Measurements from ENCODE around the gene LMAN1.

LMAN1 gene

GRCh38 chr18:59303006-59303405 lies 56.1 kb downstream of the LMAN1 start:
- Histone ChIP-seq H3K27ac (replicated peaks; ENCODE audit: low read length) (no peak overlapping the region), H3K4me2 (ENCODE audit: insufficient read depth, low read length, poor library complexity, severe bottlenecking) (no peak overlapping the region), H3K23ac (ENCODE audit: low read depth, low read length, poor library complexity) (no peak overlapping the region), H3K9me3 (replicated peaks in 1 of 2; ENCODE audit: control insufficient read depth in 2 of 2, insufficient read depth in 1 of 2, low read depth in 1 of 2, low read length in 2 of 2) (no peaks in the 10 kb centered on the region), H3K9ac (ENCODE audit: low read depth, low read length, poor library complexity) (no peak overlapping the region), H2AFZ (ENCODE audit: low read length) (no peak overlapping the region), H3K79me1 (ENCODE audit: low read depth, low read length) (no peaks in the 10 kb centered on the region), H2BK120ac (ENCODE audit: low read depth, low read length) (no peak overlapping the region), H3K4me3 (ENCODE audit: low read length in 2 of 2) (no peak overlapping the region), H3K4ac (ENCODE audit: low read length) (no peak overlapping the region), H4K8ac (ENCODE audit: low read depth, low read length) (no peak overlapping the region), H3K27me3 (ENCODE audit: control insufficient read depth in 3 of 3, insufficient read depth in 3 of 3, low read depth in 1 of 3, low read length in 3 of 3) (peaks cover 0 to 69% (median 0%) of the 10 kb centered on the region in 3 experiments), H2AK5ac (ENCODE audit: low read depth, low read length) (no peak overlapping the region), H3K14ac (ENCODE audit: low read length) (no peak overlapping the region), H3K36me3 (replicated peaks in 1 of 2; ENCODE audit: control insufficient read depth in 2 of 2, insufficient read depth in 2 of 2, low read length in 2 of 2) (no peaks in the 10 kb centered on the region), H2BK12ac (ENCODE audit: low read length) (no peak overlapping the region), H2BK5ac (ENCODE audit: low read length) (no peak overlapping the region), H4K91ac (ENCODE audit: low read depth, low read length, poor library complexity) (no peak overlapping the region), H2BK15ac (ENCODE audit: low read length) (no peak overlapping the region), H3K4me1 (ENCODE audit: control insufficient read depth in 2 of 2, insufficient read depth in 1 of 2, low read depth in 1 of 2, low read length in 2 of 2) (peaks cover 0 to 12% of the 10 kb centered on the region in 2 donors), H3K18ac (ENCODE audit: low read length) (no peak overlapping the region)
- no peak for DNase-seq (ENCODE audit: low spot score)
- no CpG with 5 or more reads among the region's 2 CpGs for WGBS, 2 donors (ENCODE audit: extremely low coverage in 2 of 2, insufficient read length in 2 of 2, insufficient replicate concordance in 1 of 2)

DNA sequence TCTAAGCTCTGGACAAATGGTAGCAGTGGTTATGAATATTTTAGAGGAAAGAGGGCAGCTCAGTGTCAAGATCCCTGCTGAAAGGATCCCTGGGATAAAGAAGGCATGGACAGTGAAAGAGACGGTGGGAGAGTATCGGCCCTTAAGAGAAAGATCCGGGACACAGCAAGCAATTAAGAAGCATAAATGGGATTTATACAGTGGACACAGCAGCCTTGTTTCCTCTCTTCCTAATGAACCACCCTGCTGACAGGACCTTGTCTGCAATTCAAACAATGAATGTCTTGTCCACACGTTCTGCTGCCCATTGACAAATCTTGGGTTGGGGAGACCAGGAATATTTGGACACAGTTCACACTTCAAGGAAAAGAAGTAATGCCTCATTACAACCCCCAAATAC lies 57.1 kb downstream of the LMAN1 start:
- Histone ChIP-seq H2AK5ac (ENCODE audit: low read depth, low read length) (no peak overlapping the region), H3K4me3 (ENCODE audit: low read length in 2 of 2) (no peak overlapping the region), H2BK5ac (ENCODE audit: low read length) (no peak overlapping the region), H2BK15ac (ENCODE audit: low read length) (no peak overlapping the region), H3K18ac (ENCODE audit: low read length) (no peak overlapping the region), H3K4me1 (ENCODE audit: control insufficient read depth in 2 of 2, insufficient read depth in 1 of 2, low read depth in 1 of 2, low read length in 2 of 2) (peaks cover 0 to 12% of the 10 kb centered on the region in 2 donors), H3K14ac (ENCODE audit: low read length) (no peak overlapping the region), H3K23ac (ENCODE audit: low read depth, low read length, poor library complexity) (no peak overlapping the region), H3K27me3 (ENCODE audit: control insufficient read depth in 3 of 3, insufficient read depth in 3 of 3, low read depth in 1 of 3, low read length in 3 of 3) (peaks cover 0 to 66% (median 0%) of the 10 kb centered on the region in 3 experiments), H3K4ac (ENCODE audit: low read length) (no peak overlapping the region), H3K79me1 (ENCODE audit: low read depth, low read length) (no peaks in the 10 kb centered on the region), H2AFZ (ENCODE audit: low read length) (no peak overlapping the region), H4K91ac (ENCODE audit: low read depth, low read length, poor library complexity) (no peak overlapping the region), H3K4me2 (ENCODE audit: insufficient read depth, low read length, poor library complexity, severe bottlenecking) (no peak overlapping the region), H4K8ac (ENCODE audit: low read depth, low read length) (no peak overlapping the region), H2BK120ac (ENCODE audit: low read depth, low read length) (no peak overlapping the region), H3K27ac (replicated peaks; ENCODE audit: low read length) (no peak overlapping the region), H3K9me3 (replicated peaks in 1 of 2; ENCODE audit: control insufficient read depth in 2 of 2, insufficient read depth in 1 of 2, low read depth in 1 of 2, low read length in 2 of 2) (no peaks in the 10 kb centered on the region), H2BK12ac (ENCODE audit: low read length) (no peak overlapping the region), H3K36me3 (replicated peaks in 1 of 2; ENCODE audit: control insufficient read depth in 2 of 2, insufficient read depth in 2 of 2, low read length in 2 of 2) (no peaks in the 10 kb centered on the region), H3K9ac (ENCODE audit: low read depth, low read length, poor library complexity) (no peak overlapping the region)
- no CpG with 5 or more reads among the region's 4 CpGs for WGBS, 2 donors (ENCODE audit: extremely low coverage in 2 of 2, insufficient read length in 2 of 2, insufficient replicate concordance in 1 of 2)
- DNase-seq (ENCODE audit: low spot score), result no peak

GRCh38 chr18:59300676-59301285 lies 58.3 kb downstream of the LMAN1 start:
- peaks cover 0 to 12% of the 10 kb centered on the region in 2 donors for H3K4me1 ChIP-seq (ENCODE audit: control insufficient read depth in 2 of 2, insufficient read depth in 1 of 2, low read depth in 1 of 2, low read length in 2 of 2)
- no peak overlapping the region for H3K27ac ChIP-seq (replicated peaks; ENCODE audit: low read length)
- no peak overlapping the region for H2BK5ac ChIP-seq (ENCODE audit: low read length)
- no peak overlapping the region for H3K9ac ChIP-seq (ENCODE audit: low read depth, low read length, poor library complexity)
- WGBS, 2 donors (ENCODE audit: extremely low coverage in 2 of 2, insufficient read length in 2 of 2, insufficient replicate concordance in 1 of 2), result no CpG with 5 or more reads among the region's 3 CpGs
- H3K4me3 ChIP-seq (ENCODE audit: low read length in 2 of 2), result no peak overlapping the region
- H3K18ac ChIP-seq (ENCODE audit: low read length), result no peak overlapping the region
- H2AFZ ChIP-seq (ENCODE audit: low read length), result no peak overlapping the region
- H3K4me2 ChIP-seq (ENCODE audit: insufficient read depth, low read length, poor library complexity, severe bottlenecking), result no peak overlapping the region
- no peaks in the 10 kb centered on the region for H3K36me3 ChIP-seq (replicated peaks in 1 of 2; ENCODE audit: control insufficient read depth in 2 of 2, insufficient read depth in 2 of 2, low read length in 2 of 2)
- no peak overlapping the region for H2BK12ac ChIP-seq (ENCODE audit: low read length)
- H2BK120ac ChIP-seq (ENCODE audit: low read depth, low read length), result no peak overlapping the region
- H3K23ac ChIP-seq (ENCODE audit: low read depth, low read length, poor library complexity), result no peak overlapping the region
- H4K91ac ChIP-seq (ENCODE audit: low read depth, low read length, poor library complexity), result no peak overlapping the region
- H4K8ac ChIP-seq (ENCODE audit: low read depth, low read length), result no peak overlapping the region
- DNase-seq (ENCODE audit: low spot score), result no peak
- peaks cover 0 to 55% (median 0%) of the 10 kb centered on the region in 3 experiments for H3K27me3 ChIP-seq (ENCODE audit: control insufficient read depth in 3 of 3, insufficient read depth in 3 of 3, low read depth in 1 of 3, low read length in 3 of 3)
- H2AK5ac ChIP-seq (ENCODE audit: low read depth, low read length), result no peak overlapping the region
- H3K4ac ChIP-seq (ENCODE audit: low read length), result no peak overlapping the region
- no peaks in the 10 kb centered on the region for H3K79me1 ChIP-seq (ENCODE audit: low read depth, low read length)
- H3K9me3 ChIP-seq (replicated peaks in 1 of 2; ENCODE audit: control insufficient read depth in 2 of 2, insufficient read depth in 1 of 2, low read depth in 1 of 2, low read length in 2 of 2), result no peaks in the 10 kb centered on the region
- no peak overlapping the region for H2BK15ac ChIP-seq (ENCODE audit: low read length)
- H3K14ac ChIP-seq (ENCODE audit: low read length), result no peak overlapping the region

GRCh38 chr18:59298871-59299270 lies 60.2 kb downstream of the LMAN1 start:
- Histone ChIP-seq H2BK15ac (ENCODE audit: low read length) (no peak overlapping the region), H3K9ac (ENCODE audit: low read depth, low read length, poor library complexity) (no peak overlapping the region), H2BK120ac (ENCODE audit: low read depth, low read length) (no peak overlapping the region), H3K27me3 (ENCODE audit: control insufficient read depth in 3 of 3, insufficient read depth in 3 of 3, low read depth in 1 of 3, low read length in 3 of 3) (peaks cover 0 to 59% (median 0%) of the 10 kb centered on the region in 3 experiments), H2AK5ac (ENCODE audit: low read depth, low read length) (no peak overlapping the region), H2BK5ac (ENCODE audit: low read length) (no peak overlapping the region), H3K18ac (ENCODE audit: low read length) (peak overlapping the region; percentile 29), H2BK12ac (ENCODE audit: low read length) (no peak overlapping the region), H3K14ac (ENCODE audit: low read length) (no peak overlapping the region), H3K36me3 (replicated peaks in 1 of 2; ENCODE audit: control insufficient read depth in 2 of 2, insufficient read depth in 2 of 2, low read length in 2 of 2) (peaks cover 0 to 1% of the 10 kb centered on the region in 2 donors), H4K91ac (ENCODE audit: low read depth, low read length, poor library complexity) (no peak overlapping the region), H3K4me2 (ENCODE audit: insufficient read depth, low read length, poor library complexity, severe bottlenecking) (no peak overlapping the region), H4K8ac (ENCODE audit: low read depth, low read length) (no peak overlapping the region), H3K27ac (replicated peaks; ENCODE audit: low read length) (no peak overlapping the region), H3K23ac (ENCODE audit: low read depth, low read length, poor library complexity) (no peak overlapping the region), H3K9me3 (replicated peaks in 1 of 2; ENCODE audit: control insufficient read depth in 2 of 2, insufficient read depth in 1 of 2, low read depth in 1 of 2, low read length in 2 of 2) (no peaks in the 10 kb centered on the region), H2AFZ (ENCODE audit: low read length) (no peak overlapping the region), H3K4me1 (ENCODE audit: control insufficient read depth in 2 of 2, insufficient read depth in 1 of 2, low read depth in 1 of 2, low read length in 2 of 2) (peaks cover 0 to 12% of the 10 kb centered on the region in 2 donors), H3K4ac (ENCODE audit: low read length) (no peak overlapping the region), H3K4me3 (ENCODE audit: low read length in 2 of 2) (no peak overlapping the region), H3K79me1 (ENCODE audit: low read depth, low read length) (no peaks in the 10 kb centered on the region)
- DNase-seq (ENCODE audit: low spot score), result no peak
- WGBS, 2 donors (ENCODE audit: extremely low coverage in 2 of 2, insufficient read length in 2 of 2, insufficient replicate concordance in 1 of 2), result no CpG with 5 or more reads among the region's 8 CpGs
